ENCODE data around the gene LDB2. TPM values are rescaled to one million over a fixed set of nuclear protein-coding genes. Genes with fewer than 3 reads are reported as not detected.

LDB2 gene
- total RNA-seq, 1 donor from 2014 or later = 137 TPM

DNA sequence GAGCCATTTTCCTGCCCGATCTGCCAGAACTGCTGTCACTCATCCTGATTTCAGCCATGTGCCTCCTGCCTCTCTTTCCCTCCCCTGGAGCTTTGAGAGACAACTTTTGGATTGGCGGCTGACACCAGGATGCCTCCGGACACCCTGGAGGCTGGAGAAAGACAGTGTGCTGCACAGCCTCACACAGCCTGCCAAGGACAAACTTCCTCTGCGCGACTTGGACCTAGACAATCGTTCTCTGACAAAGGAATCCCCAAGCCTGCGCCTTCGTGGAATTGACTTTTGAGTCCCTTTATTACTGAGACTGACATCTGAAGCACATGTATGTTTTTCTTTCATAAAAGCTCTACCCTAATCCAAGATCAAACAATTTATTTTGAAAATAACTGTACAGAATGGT, 10.8 kb upstream of the LDB2 start:
- Histone ChIP-seq H3K4me3 (no peak overlapping the region), H3K36me3 (no peaks in the 10 kb centered on the region), H3K27me3 (no peaks in the 10 kb centered on the region), H3K4me1 (no peaks in the 10 kb centered on the region), H3K9me3 (no peaks in the 10 kb centered on the region), H3K27ac (no peak overlapping the region)
- TF ChIP-seq, protein P1, sequence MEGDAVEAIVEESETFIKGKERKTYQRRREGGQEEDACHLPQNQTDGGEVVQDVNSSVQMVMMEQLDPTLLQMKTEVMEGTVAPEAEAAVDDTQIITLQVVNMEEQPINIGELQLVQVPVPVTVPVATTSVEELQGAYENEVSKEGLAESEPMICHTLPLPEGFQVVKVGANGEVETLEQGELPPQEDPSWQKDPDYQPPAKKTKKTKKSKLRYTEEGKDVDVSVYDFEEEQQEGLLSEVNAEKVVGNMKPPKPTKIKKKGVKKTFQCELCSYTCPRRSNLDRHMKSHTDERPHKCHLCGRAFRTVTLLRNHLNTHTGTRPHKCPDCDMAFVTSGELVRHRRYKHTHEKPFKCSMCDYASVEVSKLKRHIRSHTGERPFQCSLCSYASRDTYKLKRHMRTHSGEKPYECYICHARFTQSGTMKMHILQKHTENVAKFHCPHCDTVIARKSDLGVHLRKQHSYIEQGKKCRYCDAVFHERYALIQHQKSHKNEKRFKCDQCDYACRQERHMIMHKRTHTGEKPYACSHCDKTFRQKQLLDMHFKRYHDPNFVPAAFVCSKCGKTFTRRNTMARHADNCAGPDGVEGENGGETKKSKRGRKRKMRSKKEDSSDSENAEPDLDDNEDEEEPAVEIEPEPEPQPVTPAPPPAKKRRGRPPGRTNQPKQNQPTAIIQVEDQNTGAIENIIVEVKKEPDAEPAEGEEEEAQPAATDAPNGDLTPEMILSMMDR (IDR thresholded peaks at IDR 0.05) = no peak
- no peak for DNase-seq (ENCODE audit: low spot score in 2 of 2)
- intact Hi-C loops (cut with DNase I) = no loop called here

DNA sequence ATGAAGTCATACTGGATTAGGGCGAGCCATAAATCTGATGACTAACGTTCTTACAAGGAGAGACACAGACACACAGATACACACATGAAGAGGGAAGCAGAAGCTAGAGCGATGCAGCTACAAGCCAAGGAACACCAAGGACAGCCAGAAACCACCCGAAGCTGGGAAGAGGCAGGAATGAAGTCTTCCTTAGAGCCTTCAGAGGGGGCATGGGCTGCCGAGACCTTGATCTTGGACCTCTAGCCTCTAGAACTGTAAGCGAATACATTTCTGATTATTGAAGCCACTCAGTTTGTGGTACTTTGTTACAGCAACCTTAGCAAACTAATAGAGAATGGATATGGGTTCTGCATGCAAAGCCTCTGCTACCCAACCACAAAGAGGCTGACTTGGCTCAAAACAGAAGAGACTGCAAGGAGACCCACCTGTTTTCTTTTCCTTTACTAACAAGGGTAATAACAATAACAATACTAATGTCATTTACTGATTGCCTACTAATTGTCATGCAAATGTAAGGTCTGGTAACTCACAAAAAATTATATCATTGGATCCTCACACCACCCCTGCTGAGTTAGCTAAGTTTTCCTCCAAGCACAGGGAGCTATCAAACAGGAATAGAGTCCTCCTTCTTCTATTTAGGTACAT, 10.1 kb upstream of the LDB2 start:
- no peaks in the 10 kb centered on the region for H3K9me3 ChIP-seq
- TF ChIP-seq, protein P1 (IDR thresholded peaks at IDR 0.05) = no peak
- H3K4me1 ChIP-seq = no peaks in the 10 kb centered on the region
- no peak overlapping the region for H3K4me3 ChIP-seq
- DNase-seq (ENCODE audit: low spot score in 2 of 2) = no peak
- H3K27ac ChIP-seq = no peak overlapping the region
- H3K27me3 ChIP-seq = no peaks in the 10 kb centered on the region
- H3K36me3 ChIP-seq = no peaks in the 10 kb centered on the region
- intact Hi-C loops (cut with DNase I) = no loop called here

DNA sequence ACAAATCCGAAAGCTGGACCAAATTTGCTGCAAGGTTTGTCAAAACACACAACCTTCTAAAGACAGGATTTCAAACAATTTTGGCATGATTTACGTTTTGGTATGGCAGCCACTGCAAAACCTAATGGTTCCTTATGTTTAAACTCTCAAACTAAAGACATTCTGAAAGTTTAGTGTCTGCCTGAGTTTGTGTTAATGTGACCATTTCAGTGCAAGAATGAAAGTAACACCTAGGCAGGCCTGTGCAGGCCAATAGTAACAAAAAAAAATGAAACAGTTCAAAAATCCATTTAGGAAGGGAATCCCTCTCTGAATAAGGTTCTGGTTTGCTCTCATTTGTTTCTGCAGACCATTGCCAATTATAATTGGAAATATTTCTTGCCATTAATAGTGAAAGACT, 1.9 kb upstream of the LDB2 start:
- H3K27ac ChIP-seq = no peak overlapping the region
- TF ChIP-seq, protein P1 (IDR thresholded peaks at IDR 0.05) = no peak
- intact Hi-C loops (cut with DNase I) = no loop called here

DNA sequence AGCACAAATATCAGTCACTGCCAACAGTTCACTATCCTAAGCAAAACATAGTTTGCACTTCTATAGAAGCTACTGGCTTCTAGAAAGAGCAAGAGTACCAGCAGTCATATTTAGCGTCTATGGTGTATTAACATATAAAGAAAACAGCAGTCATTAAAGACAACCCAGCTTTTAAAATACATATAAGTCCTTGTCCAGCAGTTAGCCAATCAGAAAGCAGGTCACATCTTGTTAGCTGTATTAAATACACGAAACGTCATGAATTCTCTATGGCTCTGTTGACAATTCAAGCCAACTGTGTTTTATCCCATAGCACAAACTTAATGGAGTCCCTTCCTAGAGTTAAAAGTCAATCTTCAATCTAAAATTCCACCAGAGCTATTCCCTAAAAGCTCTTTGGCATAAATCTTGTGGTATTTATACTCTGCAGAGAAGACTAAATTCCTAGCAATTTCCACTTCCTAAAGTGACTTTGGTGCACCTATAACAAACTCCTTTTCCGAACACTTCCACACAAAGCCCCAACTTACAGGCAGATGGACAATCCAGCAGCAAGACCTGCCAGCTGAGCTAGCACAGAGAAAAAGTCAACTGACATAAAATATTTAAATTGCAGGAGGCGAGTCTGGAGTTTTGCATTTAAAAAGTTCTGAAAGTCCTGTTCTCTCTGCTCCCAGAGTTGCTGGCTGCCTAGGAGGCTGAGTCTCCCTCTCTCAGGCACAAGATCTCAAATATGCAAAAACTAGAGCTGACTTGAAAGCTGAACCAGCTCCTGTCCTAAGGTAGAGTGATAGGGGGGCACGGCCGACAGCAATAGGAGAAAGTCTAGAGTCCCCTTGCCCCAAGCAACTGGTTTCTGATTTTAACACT, 1.3 kb downstream of the LDB2 start:
- no peaks in the 10 kb centered on the region for H3K9me3 ChIP-seq
- H3K4me3 ChIP-seq = peak overlapping the region; percentile 7 to 65
- no peaks in the 10 kb centered on the region for H3K27me3 ChIP-seq
- H3K4me1 ChIP-seq = no peaks in the 10 kb centered on the region
- peak overlapping the region in 1 of 2 donors; percentile 32 for H3K27ac ChIP-seq
- no peak for DNase-seq (ENCODE audit: low spot score in 2 of 2)
- H3K36me3 ChIP-seq = no peaks in the 10 kb centered on the region
- TF ChIP-seq, protein P1 (IDR thresholded peaks at IDR 0.05) = no peak
- intact Hi-C loops (cut with DNase I) = no loop called here

More for the DNA sequence above, 1.9 kb upstream of the LDB2 start:
- Histone ChIP-seq H3K27me3 (no peaks in the 10 kb centered on the region), H3K36me3 (no peaks in the 10 kb centered on the region), H3K9me3 (no peaks in the 10 kb centered on the region), H3K4me1 (no peaks in the 10 kb centered on the region), H3K4me3 (no peak overlapping the region)
- no peak for DNase-seq (ENCODE audit: low spot score in 2 of 2)

DNA sequence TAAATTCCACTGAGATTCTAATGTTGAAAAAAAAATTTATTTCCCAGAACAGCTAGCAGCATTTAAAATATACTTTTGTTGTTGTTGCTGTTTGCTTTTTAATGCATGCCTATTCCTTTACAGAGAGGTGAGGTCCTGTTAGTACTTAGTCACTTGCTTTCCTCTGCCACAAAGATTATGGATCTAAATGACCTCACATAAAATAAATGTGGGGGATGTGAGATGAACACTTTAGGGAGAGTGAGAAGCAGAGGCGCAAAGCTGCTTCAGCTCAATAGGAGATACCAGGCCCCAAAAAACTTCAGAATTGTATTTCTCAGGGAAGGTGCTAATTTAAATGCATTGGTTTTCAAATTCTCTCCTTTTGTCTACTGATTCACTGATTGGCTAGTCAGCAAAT, 4.0 kb downstream of the LDB2 start:
- Histone ChIP-seq H3K36me3 (no peaks in the 10 kb centered on the region), H3K27ac (no peak overlapping the region), H3K4me1 (no peaks in the 10 kb centered on the region), H3K4me3 (no peak overlapping the region), H3K9me3 (no peaks in the 10 kb centered on the region), H3K27me3 (no peaks in the 10 kb centered on the region)
- no peak for DNase-seq (ENCODE audit: low spot score in 2 of 2)
- intact Hi-C loops (cut with DNase I) = no loop called here
- TF ChIP-seq, protein P1 (IDR thresholded peaks at IDR 0.05) = no peak
